Lung (tissue), 12 donors: Measurements from ENCODE around the gene VEGFB. TPM values are rescaled to one million over a fixed set of nuclear protein-coding genes. Genes with fewer than 3 reads are reported as not detected.

ENCODE experiments used
- ATAC-seq: fragments of 200-7000 bp; cut with Tn5 transposase; one replicate; pipeline ENCODE4 v1.9.1; 2020; ENCODE audit warnings: moderate number of reproducible peaks; ENCODE audit not compliant: insufficient read depth, low FRiP score
- DNase-seq, 3 donors: peaks; one replicate each; pipeline ENCODE4 v3.0.0-alpha.2; 2013 to 2017
- H3K27ac ChIP-seq, 2 donors: one replicate each; pipeline ENCODE4 v1.5.1; 2013; ENCODE audit warnings: mild to moderate bottlenecking in 2 of 2, moderate library complexity in 2 of 2, control low read depth in 1 of 2, inconsistent platforms in 1 of 2, low read depth in 1 of 2, low read length in 1 of 2
- H3K27me3 ChIP-seq, 3 donors: one replicate each; pipeline ENCODE4 v1.5.1; 2013; ENCODE audit warnings: low read length in 2 of 3; ENCODE audit not compliant: control insufficient read depth in 3 of 3, insufficient read depth in 3 of 3
- H3K36me3 ChIP-seq, 4 donors: one replicate each; pipeline ENCODE4 v1.5.1; 2013; ENCODE audit warnings: low read length in 4 of 4, mild to moderate bottlenecking in 1 of 4, moderate library complexity in 1 of 4; ENCODE audit not compliant: control insufficient read depth in 4 of 4, insufficient read depth in 4 of 4
- H3K4me1 ChIP-seq, 5 donors: one replicate each; pipeline ENCODE4 v1.5.1; 2013; ENCODE audit warnings: low read length in 5 of 5, mild to moderate bottlenecking in 2 of 5, moderate library complexity in 1 of 5; ENCODE audit not compliant: control insufficient read depth in 5 of 5, insufficient read depth in 5 of 5
- H3K4me3 ChIP-seq: one replicate; pipeline ENCODE4 v1.5.1; 2013; ENCODE audit warnings: mild to moderate bottlenecking, control low read depth, moderate library complexity
- H3K9ac ChIP-seq, 2 donors: one replicate each; pipeline ENCODE4 v1.5.1; 2013; ENCODE audit warnings: low read length in 2 of 2, control low read depth in 1 of 2; ENCODE audit not compliant: insufficient read depth in 1 of 2
- H3K9me3 ChIP-seq, 4 donors: one replicate each; pipeline ENCODE4 v1.5.1; 2013; ENCODE audit warnings: low read length in 3 of 4, mild to moderate bottlenecking in 1 of 4, moderate library complexity in 1 of 4; ENCODE audit not compliant: control insufficient read depth in 4 of 4, insufficient read depth in 3 of 4
- CTCF ChIP-seq: IDR thresholded peaks from 2 replicates; pipeline ENCODE4 v1.5.1; 2012; ENCODE audit warnings: mild to moderate bottlenecking; ENCODE audit errors: control extremely low read depth, extremely low read depth
- WGBS, 2 donors: extraction: QIAGEN DNeasy Blood & Tissue Kit; methylation state at CpG; one replicate each; pipeline ENCODE4 v1.1.7; 2013; 5-methylcytosine and 5-hydroxymethylcytosine counted together
- polyA plus RNA-seq, 2 donors: library from polyadenylated mRNA; stranded (reverse); fragments of 200-250 nt; gene quantifications; one replicate each; pipeline ENCODE4 v1.2.1, GENCODE V29; 2013
- total RNA-seq, 2 donors: library from RNA; depleted of rRNA in 1 of 2; stranded (reverse); fragments of >200 nt in 1 of 2; gene quantifications; one replicate each; pipeline ENCODE4 v1.2.1, GENCODE V29; 2014 to 2021
- donor health status: control.
- donor health status: control.
- donor health status: Bipolar disorder and iron deficiency.
- donor health status: healthy.
- donor health status: DM: yes; HTN: yes; CAD: no.

The VEGFB gene
- total and polyA plus RNA-seq, 4 donors, result 37.8 to 124 (median 79.4) TPM

- Histone ChIP-seq H3K4me1 (peaks cover 0 to 31% (median 17%) of the 10 kb centered on the region in 5 donors), H3K27me3 (no peaks in the 10 kb centered on the region), H3K9me3 (no peaks in the 10 kb centered on the region), H3K36me3 (peaks cover 0 to 10% (median 1%) of the 10 kb centered on the region in 4 donors), H3K9ac (no peak overlapping the region), H3K4me3 (no peak overlapping the region), H3K27ac (no peak overlapping the region)
- WGBS, 2 donors, result 64 to 65% methylated on average over 5 of the region's 5 CpGs
- ATAC-seq (no peak), DNase-seq (no peak)
- TF ChIP-seq CTCF, result no peak
These were observed 9.7 kb downstream of the VEGFB start for GRCh38 chr11:64244107-64244506.

DNA sequence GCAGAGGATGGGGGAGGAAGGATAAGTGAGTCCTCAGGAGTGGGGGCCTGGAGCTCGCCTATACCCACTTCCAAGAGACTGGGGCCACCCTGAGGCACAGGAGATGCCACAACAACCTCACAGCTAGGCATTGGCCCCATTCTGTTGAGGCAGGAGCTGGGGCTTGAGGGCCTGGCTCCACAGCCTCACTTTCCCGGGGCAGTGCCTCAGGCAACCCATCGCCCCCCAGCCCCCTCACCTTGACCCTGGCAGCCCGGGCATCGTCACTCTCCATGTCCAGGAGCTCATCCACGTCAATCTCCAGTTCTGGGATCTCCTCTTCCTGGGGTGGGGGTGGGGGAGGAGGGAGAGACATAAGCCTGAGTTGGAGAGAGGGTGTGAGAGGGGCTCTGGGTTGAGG, 10.6 kb downstream of the VEGFB start:
- H3K9me3 ChIP-seq, result no peaks in the 10 kb centered on the region
- no peak for ATAC-seq
- WGBS, 2 donors, result 36 to 44% methylated on average over 6 of the region's 6 CpGs

GRCh38 chr11:64245401-64245796, 11.0 kb downstream of the VEGFB start:
- Histone ChIP-seq H3K9me3 (no peaks in the 10 kb centered on the region), H3K27ac (peak overlapping the region; percentile 61 to 84), H3K27me3 (no peaks in the 10 kb centered on the region), H3K4me1 (peaks cover 0 to 28% (median 8%) of the 10 kb centered on the region in 5 donors), H3K4me3 (peak overlapping the region; percentile 61), H3K36me3 (peaks cover 0 to 10% (median 1%) of the 10 kb centered on the region in 4 donors), H3K9ac (no peak overlapping the region)
- WGBS, 2 donors, result 0 to 1% methylated on average over 6 of the region's 6 CpGs
- no peak for TF ChIP-seq CTCF
- no peak for ATAC-seq
- no peak for DNase-seq

More for the DNA sequence above, 10.6 kb downstream of the VEGFB start:
- TF ChIP-seq CTCF, result no peak
- H3K36me3 ChIP-seq, result peaks cover 0 to 10% (median 1%) of the 10 kb centered on the region in 4 donors
- H3K4me3 ChIP-seq, result no peak overlapping the region
- H3K27ac ChIP-seq, result peak overlapping the region; percentile 61 to 84
- no peak overlapping the region for H3K9ac ChIP-seq
- DNase-seq, result no peak
- no peaks in the 10 kb centered on the region for H3K27me3 ChIP-seq
- H3K4me1 ChIP-seq, result peaks cover 0 to 29% (median 12%) of the 10 kb centered on the region in 5 donors
